HG02852 (cell line): Measurements from ENCODE around the gene TVP23B.
"Not testable (repeated sequence)": the region's sequence is repeated elsewhere in the genome, so short reads cannot be mapped to it uniquely, and the experiment has no call there.

Experiments
- ATAC-seq: cut with Tn5 transposase; IDR thresholded peaks from one replicate; pipeline ENCODE4 v1.9.1; 2021; ENCODE audit warnings: mild to moderate bottlenecking, moderate library complexity; ENCODE audit not compliant: unreplicated experiment

The TVP23B gene

GRCh38 chr17:18780991-18781718, at the start of gene TVP23B:
TSS of gene TVP23B (plus strand) at chr17:18781183. CDS start at chr17:18781294, 111 bp downstream.
- ATAC-seq = peak; percentile 97

GRCh38 chr17:18732438-18732837, 48.5 kb upstream of the TVP23B start:
- not testable (repeated sequence) for ATAC-seq

- ATAC-seq = not testable (repeated sequence)
Measured at GRCh38 chr17:18733350-18733749, 47.6 kb upstream of the TVP23B start.

- ATAC-seq = not testable (repeated sequence)
Measured at GRCh38 chr17:18739616-18740391, 41.2 kb upstream of the TVP23B start.

- ATAC-seq = not testable (repeated sequence)
Measured at GRCh38 chr17:18741228-18741627, 39.8 kb upstream of the TVP23B start.

- ATAC-seq = not testable (repeated sequence)
Measured at GRCh38 chr17:18743699-18744421, 37.1 kb upstream of the TVP23B start, which contains the start of gene FBXW10. TSS of gene FBXW10 (plus strand) at chr17:18744054. CDS start at chr17:18744245, 191 bp downstream.

GRCh38 chr17:18744726-18745125, 36.3 kb upstream of the TVP23B start:
- ATAC-seq = not testable (repeated sequence)

GRCh38 chr17:18746551-18746950, 34.4 kb upstream of the TVP23B start:
- not testable (repeated sequence) for ATAC-seq

GRCh38 chr17:18747501-18747900, 33.5 kb upstream of the TVP23B start:
- ATAC-seq = not testable (repeated sequence)

GRCh38 chr17:18750242-18750641, 30.7 kb upstream of the TVP23B start:
- not testable (repeated sequence) for ATAC-seq

- ATAC-seq = not testable (repeated sequence)
Measured at GRCh38 chr17:18753829-18754409, 27.1 kb upstream of the TVP23B start.

- not testable (repeated sequence) for ATAC-seq
Measured at GRCh38 chr17:18755969-18756368, 25.0 kb upstream of the TVP23B start.

GRCh38 chr17:18757368-18758044, 23.5 kb upstream of the TVP23B start:
- ATAC-seq = not testable (repeated sequence)

GRCh38 chr17:18758344-18758743, 22.6 kb upstream of the TVP23B start:
- ATAC-seq = not testable (repeated sequence)

GRCh38 chr17:18760221-18760620, 20.8 kb upstream of the TVP23B start:
- ATAC-seq = not testable (repeated sequence)

GRCh38 chr17:18770572-18770971, 10.4 kb upstream of the TVP23B start:
- ATAC-seq = not testable (repeated sequence)

GRCh38 chr17:18771066-18771465, 9.9 kb upstream of the TVP23B start:
- ATAC-seq = not testable (repeated sequence)

- no peak for ATAC-seq
Measured at GRCh38 chr17:18772471-18772870, 8.5 kb upstream of the TVP23B start.

- not testable (repeated sequence) for ATAC-seq
Measured at GRCh38 chr17:18781805-18782204, 822 bp downstream of the TVP23B start.

GRCh38 chr17:18785933-18786332, 5.0 kb downstream of the TVP23B start:
- not testable (repeated sequence) for ATAC-seq
